Panc1 (cell line): ENCODE results near the gene CEACAM21. TPM values are rescaled to one million over a fixed set of nuclear protein-coding genes. Genes with fewer than 3 reads are reported as not detected.

Experiments used
- ATAC-seq: fragments of 200-7000 bp; cut with Tn5 transposase; 2 replicates; pipeline ENCODE4 v1.9.1; 2020; ENCODE audit warnings: mild to moderate bottlenecking, moderate library complexity
- BruUV-seq: library from RNA; stranded (reverse); fragments of 400-500 nt; replicated peaks from 2 replicates; lab custom pipeline; 2021; lab: Mats Ljungman, UMichigan
- CTCF ChIA-PET: fragments of 300-600 bp; sonication (Branson Sonifier 250); formaldehyde crosslinking; loops from one replicate; lab custom pipeline; 2022; ENCODE audit warnings: antibody characterized with exemption; lab: Charles Lee
- POLR2A ChIA-PET: fragments of 300-600 bp; sonication (Branson Sonifier 250); formaldehyde crosslinking; loops from one replicate; lab custom pipeline; 2022; ENCODE audit warnings: antibody characterized with exemption; lab: Charles Lee
- DNase-seq: peaks from one replicate; pipeline ENCODE4 v3.0.0-alpha.2; 2010; ENCODE audit warnings: low read depth, low spot score
- H3K27ac ChIP-seq: 2 replicates; pipeline ENCODE4 v1.5.1; 2011; ENCODE audit warnings: mild to moderate bottlenecking, low read length, inconsistent platforms
- H3K27me3 ChIP-seq: fragments of 200-500 bp; sonication (Bioruptor generic); 2 replicates; pipeline ENCODE4 v1.6.0; 2014; ENCODE audit warnings: low read length, inconsistent platforms; ENCODE audit not compliant: control insufficient read depth, insufficient read depth
- H3K36me3 ChIP-seq: fragments of 200-500 bp; sonication (Bioruptor generic); 2 replicates; pipeline ENCODE4 v1.5.1; 2014; ENCODE audit warnings: inconsistent platforms, mild to moderate bottlenecking, low read length, moderate library complexity; ENCODE audit not compliant: control insufficient read depth, insufficient read depth
- H3K4me1 ChIP-seq: 2 replicates; pipeline ENCODE4 v1.5.1; 2011; ENCODE audit warnings: inconsistent platforms, mild to moderate bottlenecking, low read length, moderate library complexity; ENCODE audit not compliant: control insufficient read depth, insufficient read depth
- H3K4me3 ChIP-seq, 2 experiments: 2 replicates each; pipeline ENCODE4 v1.5.1; 2011 to 2012; ENCODE audit warnings: low read depth in 2 of 2, low read length in 2 of 2, mild to moderate bottlenecking in 2 of 2, inconsistent platforms in 1 of 2, moderate library complexity in 1 of 2
- H3K9me3 ChIP-seq: fragments of 200-500 bp; sonication (Bioruptor generic); 2 replicates; pipeline ENCODE4 v1.5.1; 2014; ENCODE audit warnings: low read depth, mild to moderate bottlenecking, inconsistent platforms, low read length, moderate library complexity; ENCODE audit not compliant: control insufficient read depth, insufficient read depth
- POLR2AphosphoS5 ChIP-seq: IDR thresholded peaks from 2 replicates; pipeline ENCODE4 v1.6.1; 2012; ENCODE audit warnings: mild to moderate bottlenecking, low read depth, low read length, moderate library complexity
- SIN3A ChIP-seq: IDR thresholded peaks from 2 replicates; pipeline ENCODE4 v1.6.1; 2012; ENCODE audit warnings: low read depth, mild to moderate bottlenecking, low read length, moderate library complexity, borderline replicate concordance; ENCODE audit not compliant: insufficient read depth
- TCF7L2 ChIP-seq: IDR thresholded peaks from 2 replicates; pipeline ENCODE4 v1.6.1; 2011; ENCODE audit warnings: mild to moderate bottlenecking, low read depth, low read length, inconsistent platforms
- in situ Hi-C: cut with HindIII; loops from 2 replicates; pipeline ENCODE4 v1.10.0; 2016; ENCODE audit warnings: low sequenced_read_pairs, low pct_unique_long_range_greater_than_20kb
- intact Hi-C: fragments of 100-400 bp; cut with micrococcal nuclease; formaldehyde crosslinking; loops from one replicate; pipeline ENCODE4 v1.10.0; 2022; ENCODE audit not compliant: unreplicated experiment
- total RNA-seq: library from RNA; stranded (reverse); gene quantifications from one replicate; pipeline ENCODE4 v1.2.1, GENCODE V29; 2021; ENCODE audit not compliant: unreplicated experiment
- TF ChIP-seq, protein P1 (sequence below), 2 experiments: IDR thresholded peaks; 2 replicates each; pipeline ENCODE4 v1.6.1; 2011 to 2012; ENCODE audit warnings: low read depth in 2 of 2, control low read depth in 1 of 2, low read length in 1 of 2, mild to moderate bottlenecking in 1 of 2, moderate library complexity in 1 of 2; ENCODE audit not compliant: insufficient read depth in 1 of 2
- TF ChIP-seq, protein P2 (sequence below): fragments of 450-650 bp; IDR thresholded peaks from 2 replicates; pipeline ENCODE4 v1.5.1; 2017; ENCODE audit warnings: mild to moderate bottlenecking

The CEACAM21 gene
- total RNA-seq, 1 experiment from 2014 or later, result not detected

DNA sequence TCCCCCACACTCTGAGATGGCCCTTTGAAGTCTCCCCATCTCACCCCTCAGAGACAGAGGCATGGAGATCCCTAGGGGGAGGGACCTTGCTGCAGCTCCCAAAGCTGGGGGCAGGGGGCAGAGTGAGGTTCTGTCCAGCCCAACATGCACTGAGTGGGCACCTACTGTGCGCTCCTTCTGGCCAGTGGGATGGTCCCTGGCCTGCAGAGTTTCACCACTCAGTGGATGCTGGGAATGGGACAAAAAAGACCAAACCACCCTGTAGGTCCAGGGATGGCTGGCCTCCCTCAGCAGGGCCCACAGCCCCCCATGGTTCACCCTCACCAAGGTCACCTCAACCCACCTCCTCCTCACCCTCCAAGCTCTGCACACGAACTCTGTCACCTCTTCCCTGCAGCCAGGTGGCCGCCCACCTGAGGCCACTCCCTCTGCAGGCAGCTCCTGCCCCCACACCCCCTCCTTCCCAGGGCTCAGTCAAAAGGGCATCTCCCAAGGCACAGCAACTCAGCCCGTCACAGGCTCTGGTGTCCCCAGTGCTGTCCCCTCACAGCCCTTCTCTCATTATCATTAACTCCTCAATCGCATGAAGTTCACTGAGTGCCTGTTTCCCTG, 16.1 kb downstream of the CEACAM21 start:
- H3K27ac ChIP-seq, result no peak overlapping the region
- CTCF ChIA-PET, result interaction anchor here (0.6 kb wide), 1 partner anchor 39 kb away, joined by 3 read pairs; no protein-coding TSS in a partner anchor
- H3K36me3 ChIP-seq, result no peaks in the 10 kb centered on the region
- H3K27me3 ChIP-seq, result no peaks in the 10 kb centered on the region
- in situ Hi-C loops, result no loop called here
- BruUV-seq, result no TSS peak
- no peaks in the 10 kb centered on the region for H3K4me1 ChIP-seq
- TF ChIP-seq, protein P1, sequence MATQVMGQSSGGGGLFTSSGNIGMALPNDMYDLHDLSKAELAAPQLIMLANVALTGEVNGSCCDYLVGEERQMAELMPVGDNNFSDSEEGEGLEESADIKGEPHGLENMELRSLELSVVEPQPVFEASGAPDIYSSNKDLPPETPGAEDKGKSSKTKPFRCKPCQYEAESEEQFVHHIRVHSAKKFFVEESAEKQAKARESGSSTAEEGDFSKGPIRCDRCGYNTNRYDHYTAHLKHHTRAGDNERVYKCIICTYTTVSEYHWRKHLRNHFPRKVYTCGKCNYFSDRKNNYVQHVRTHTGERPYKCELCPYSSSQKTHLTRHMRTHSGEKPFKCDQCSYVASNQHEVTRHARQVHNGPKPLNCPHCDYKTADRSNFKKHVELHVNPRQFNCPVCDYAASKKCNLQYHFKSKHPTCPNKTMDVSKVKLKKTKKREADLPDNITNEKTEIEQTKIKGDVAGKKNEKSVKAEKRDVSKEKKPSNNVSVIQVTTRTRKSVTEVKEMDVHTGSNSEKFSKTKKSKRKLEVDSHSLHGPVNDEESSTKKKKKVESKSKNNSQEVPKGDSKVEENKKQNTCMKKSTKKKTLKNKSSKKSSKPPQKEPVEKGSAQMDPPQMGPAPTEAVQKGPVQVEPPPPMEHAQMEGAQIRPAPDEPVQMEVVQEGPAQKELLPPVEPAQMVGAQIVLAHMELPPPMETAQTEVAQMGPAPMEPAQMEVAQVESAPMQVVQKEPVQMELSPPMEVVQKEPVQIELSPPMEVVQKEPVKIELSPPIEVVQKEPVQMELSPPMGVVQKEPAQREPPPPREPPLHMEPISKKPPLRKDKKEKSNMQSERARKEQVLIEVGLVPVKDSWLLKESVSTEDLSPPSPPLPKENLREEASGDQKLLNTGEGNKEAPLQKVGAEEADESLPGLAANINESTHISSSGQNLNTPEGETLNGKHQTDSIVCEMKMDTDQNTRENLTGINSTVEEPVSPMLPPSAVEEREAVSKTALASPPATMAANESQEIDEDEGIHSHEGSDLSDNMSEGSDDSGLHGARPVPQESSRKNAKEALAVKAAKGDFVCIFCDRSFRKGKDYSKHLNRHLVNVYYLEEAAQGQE (IDR thresholded peaks at IDR 0.05; ENCODE audit: insufficient read depth in 1 of 2, low read depth in 2 of 2, low read length in 1 of 2), result no peak
- TF ChIP-seq POLR2AphosphoS5 (no peak), SIN3A (no peak), TCF7L2 (no peak)
- TF ChIP-seq, protein P2, sequence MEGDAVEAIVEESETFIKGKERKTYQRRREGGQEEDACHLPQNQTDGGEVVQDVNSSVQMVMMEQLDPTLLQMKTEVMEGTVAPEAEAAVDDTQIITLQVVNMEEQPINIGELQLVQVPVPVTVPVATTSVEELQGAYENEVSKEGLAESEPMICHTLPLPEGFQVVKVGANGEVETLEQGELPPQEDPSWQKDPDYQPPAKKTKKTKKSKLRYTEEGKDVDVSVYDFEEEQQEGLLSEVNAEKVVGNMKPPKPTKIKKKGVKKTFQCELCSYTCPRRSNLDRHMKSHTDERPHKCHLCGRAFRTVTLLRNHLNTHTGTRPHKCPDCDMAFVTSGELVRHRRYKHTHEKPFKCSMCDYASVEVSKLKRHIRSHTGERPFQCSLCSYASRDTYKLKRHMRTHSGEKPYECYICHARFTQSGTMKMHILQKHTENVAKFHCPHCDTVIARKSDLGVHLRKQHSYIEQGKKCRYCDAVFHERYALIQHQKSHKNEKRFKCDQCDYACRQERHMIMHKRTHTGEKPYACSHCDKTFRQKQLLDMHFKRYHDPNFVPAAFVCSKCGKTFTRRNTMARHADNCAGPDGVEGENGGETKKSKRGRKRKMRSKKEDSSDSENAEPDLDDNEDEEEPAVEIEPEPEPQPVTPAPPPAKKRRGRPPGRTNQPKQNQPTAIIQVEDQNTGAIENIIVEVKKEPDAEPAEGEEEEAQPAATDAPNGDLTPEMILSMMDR, result no peak
- POLR2A ChIA-PET, result no interaction called here
- intact Hi-C loops, result no loop called here
- ATAC-seq (no peak), DNase-seq (no peak)
- H3K9me3 ChIP-seq, result no peaks in the 10 kb centered on the region
- H3K4me3 ChIP-seq, result no peak overlapping the region

DNA sequence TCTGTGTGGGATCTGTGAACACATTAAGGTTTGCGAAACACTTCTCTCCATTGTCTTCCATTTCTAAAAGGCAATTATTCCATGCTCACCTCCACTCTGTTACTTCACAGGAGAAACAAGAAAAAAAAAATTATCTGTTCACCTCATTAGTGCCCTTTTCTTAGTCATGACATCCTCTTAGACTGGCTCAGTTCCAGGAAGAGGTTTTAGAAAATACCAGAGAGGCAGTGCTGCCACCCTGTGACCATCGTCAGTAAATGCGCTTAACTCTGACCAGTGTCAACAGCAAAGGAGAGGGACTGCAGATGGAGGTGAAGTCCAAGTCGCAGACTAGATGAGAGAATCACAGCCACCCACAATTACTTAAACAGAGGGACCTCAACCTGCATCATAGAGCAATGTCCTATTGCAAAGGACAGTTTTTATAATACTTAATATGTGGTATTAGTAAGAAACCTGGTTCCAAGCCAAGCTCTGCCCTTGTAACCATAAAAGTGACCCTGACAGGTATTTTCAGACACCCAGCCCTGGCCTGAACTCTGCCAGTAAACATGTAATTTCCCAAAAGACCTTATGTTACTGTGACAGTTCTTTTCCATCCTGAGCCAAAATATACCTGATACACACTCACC, 19.4 kb downstream of the CEACAM21 start:
- Histone ChIP-seq H3K36me3 (no peaks in the 10 kb centered on the region), H3K4me3 (no peak overlapping the region), H3K27ac (no peak overlapping the region), H3K9me3 (no peaks in the 10 kb centered on the region), H3K4me1 (no peaks in the 10 kb centered on the region), H3K27me3 (no peaks in the 10 kb centered on the region)
- ChIA-PET CTCF (no interaction called here), POLR2A (no interaction called here)
- peak; percentile 36 for DNase-seq
- intact Hi-C loops (no loop called here), in situ Hi-C loops (no loop called here)
- peak; percentile 77 for ATAC-seq
- TF ChIP-seq, protein P1 (IDR thresholded peaks at IDR 0.05; ENCODE audit: insufficient read depth in 1 of 2, low read depth in 2 of 2, low read length in 1 of 2), result no peak
- TF ChIP-seq POLR2AphosphoS5, result no peak
- TF ChIP-seq, protein P2, result peak; percentile 80
- no TSS peak for BruUV-seq
